Right forelimb (tissue), 1 donor: ENCODE measurements around the gene KIDINS220.

Experiments
- DNase-seq: peaks from one replicate; pipeline ENCODE4 v3.0.0-alpha.2; 2018

The KIDINS220 gene

DNA sequence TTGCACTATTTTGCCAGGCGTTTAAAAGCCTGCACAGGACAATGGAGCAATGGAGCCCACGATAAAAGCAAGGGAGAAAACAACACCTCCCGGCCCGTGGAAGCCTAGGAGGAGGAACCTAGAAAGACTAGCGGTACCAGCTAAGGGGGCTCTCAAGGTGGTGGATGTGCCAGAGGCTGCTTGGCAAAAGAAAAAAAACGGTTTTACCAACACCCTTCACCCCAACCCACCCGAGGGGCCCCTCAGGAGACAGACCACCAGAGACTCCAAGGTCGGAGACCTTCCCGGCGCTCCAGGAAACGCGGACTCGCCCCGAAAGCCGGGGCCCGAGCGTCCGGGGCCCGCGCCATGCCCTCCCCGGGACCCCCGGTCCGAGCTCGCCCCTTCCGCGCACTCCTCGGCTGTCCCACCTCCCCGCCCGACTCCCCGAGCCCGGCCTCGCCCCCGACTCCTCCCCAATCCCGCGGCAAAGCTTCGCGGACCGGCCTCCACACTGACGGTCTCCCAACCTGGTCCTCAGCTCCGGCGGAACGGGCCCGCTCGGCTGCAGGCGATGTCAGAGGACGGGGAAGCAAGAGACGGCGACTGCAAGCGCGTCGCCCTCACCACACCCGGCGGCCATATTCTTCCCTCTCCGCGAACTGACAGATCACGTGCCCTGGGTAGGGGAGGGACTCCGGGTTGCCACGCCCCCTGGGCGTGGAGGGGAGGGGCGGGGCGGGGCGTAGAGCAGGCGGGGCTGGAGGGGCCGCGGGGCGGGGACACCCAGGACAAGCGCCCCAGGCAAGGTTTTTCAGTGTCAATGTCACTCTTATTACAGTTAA is at the start of gene KIDINS220:
KIDINS220 (minus strand) TSS at position 643 of the 824 bp plus-strand sequence. CDS start 10,520 bp downstream, outside the sequence.
- DNase-seq = peak; percentile 94

DNA sequence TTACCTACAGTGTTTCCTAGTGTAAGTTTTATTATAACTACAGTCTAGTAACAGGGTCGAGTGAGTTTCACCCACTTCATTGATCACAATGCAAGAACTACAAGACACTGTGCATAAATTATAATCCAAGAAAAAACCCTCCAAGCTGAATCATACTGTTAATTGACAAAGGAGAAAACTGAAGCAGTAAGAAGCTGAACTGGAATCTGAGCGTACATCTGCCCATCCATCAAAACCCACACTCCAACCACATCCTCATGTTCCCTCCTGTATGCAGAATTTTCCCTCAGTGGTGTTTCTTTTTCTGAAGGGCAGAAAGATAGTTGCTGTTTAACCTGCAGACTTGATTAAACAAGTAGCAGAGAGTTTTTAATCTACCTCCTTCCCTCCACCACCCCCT is 49.5 kb upstream of the KIDINS220 start:
- DNase-seq = no peak

DNA sequence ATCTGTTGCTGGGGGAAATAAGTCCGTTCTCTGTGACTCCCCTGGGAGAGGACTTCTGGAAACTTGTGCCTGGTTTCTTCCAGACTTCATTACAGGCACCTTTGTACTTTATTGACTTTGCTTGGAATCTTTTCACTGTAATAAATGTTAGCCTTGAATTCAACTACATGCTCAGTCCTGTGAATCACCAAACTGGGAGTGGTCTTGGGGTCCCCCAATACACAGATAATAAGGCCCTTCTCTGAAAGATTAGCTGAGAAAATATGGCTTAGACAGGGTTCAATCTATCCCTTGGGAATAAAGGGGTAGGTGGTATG is 48.7 kb upstream of the KIDINS220 start:
- no peak for DNase-seq

DNA sequence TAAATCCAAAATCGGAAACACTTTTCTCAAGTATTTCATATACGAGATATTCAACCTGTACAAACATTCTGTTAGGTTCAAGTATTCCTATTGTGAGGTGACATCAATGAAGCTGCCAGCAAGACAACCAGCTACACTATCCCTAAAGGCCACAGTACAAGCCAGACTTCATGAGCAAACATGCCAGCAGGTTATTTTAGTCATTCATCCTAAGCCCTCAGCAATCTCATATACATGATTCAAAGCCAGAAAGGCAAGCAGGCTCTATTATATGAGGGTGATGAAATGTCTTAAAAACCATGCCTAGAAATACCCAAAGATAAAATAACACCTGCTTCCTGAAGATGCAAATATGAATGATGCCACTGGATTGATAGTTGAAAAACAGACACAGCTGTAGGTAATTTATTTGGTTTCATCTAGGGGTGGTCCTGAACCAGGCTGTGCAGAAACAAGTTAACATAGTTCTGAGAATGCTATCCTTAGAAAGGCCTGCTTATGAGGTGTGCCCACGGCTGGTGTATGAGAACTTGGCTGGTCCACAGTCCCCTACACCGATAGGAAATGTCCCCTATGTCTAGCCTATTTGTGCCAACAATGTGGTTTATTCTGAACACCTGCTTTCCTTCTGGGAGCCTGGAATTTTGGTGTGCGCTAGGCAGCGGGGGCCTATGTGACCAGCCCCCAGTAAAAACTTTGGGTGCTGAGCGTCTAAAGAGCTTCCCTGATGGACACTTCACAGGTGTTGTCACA is 48.2 kb upstream of the KIDINS220 start:
- no peak for DNase-seq

DNA sequence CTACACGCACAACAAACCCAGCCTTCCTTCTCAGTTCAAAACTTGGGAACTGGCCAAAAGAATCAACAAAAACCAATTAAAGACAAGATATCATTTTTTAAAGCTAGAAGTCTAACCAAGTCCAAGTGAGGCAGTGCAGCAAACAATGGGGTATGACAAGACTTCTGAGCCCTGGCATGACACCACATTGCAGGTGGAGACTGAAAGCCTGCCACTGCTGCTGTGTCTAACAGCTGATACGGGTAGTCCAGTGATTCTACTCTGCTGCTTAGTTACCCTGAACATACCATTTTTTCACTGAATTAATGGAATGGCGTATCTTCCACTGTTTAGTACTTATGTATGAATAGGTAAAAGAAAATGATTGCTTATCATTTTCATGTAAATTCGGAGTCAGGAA is 47.4 kb upstream of the KIDINS220 start:
- DNase-seq = no peak

DNA sequence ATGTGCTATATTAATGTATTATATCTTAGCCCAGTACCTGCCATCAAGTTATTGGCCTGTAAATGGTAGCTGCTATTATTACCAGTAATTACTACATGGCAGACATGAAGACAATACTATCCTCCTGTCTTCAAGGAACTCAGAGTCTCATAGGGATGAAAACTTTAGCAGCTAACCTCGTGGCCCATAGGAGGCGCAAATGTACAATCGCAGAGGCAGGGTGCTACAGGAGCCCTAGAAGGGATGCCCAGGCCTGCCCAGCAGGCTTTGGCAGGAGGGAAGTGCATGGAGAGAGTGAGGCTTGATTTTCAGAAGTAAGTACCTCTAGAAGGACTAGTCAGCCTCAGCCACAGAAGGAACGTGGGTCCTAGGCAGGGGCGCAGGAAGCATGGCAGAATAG is 44.7 kb upstream of the KIDINS220 start:
- no peak for DNase-seq

DNA sequence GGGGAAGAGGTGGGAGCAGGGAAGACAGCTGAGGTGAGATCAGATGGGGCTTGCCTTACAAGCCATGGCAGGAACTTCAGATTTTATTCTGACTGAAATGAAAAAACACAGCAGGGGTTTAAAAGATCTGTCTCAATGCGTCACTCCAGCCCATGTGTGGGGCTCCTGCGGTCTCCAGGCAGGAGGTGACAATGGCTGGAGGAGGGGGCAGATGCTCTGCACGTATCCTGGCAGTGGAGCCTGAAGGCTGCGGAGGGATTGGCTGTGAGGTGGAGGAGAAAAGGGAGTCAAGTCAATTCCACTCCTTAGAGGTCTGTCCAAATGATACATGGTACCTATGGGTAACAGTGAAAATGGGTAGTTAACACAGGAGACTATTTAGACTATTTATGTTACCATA is 40.5 kb upstream of the KIDINS220 start:
- no peak for DNase-seq

DNA sequence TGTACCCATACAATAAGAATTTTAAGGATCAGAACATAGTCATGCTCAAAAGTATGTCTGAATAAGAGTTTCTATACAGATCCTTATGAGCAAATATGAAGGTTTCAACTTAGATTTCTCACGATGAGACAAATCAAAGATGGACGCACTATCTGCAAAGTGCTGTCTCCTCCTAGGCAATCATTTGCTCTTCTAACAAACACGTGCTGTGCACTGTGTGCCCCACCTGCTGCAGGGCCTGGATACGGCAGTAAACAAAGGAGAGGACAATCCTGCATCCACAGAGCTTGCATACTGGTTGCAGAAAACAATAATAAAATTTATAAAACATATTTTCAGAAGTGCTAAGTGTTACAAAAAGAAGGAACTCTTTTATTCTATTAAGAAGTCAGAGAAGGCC is 39.9 kb upstream of the KIDINS220 start:
- no peak for DNase-seq

DNA sequence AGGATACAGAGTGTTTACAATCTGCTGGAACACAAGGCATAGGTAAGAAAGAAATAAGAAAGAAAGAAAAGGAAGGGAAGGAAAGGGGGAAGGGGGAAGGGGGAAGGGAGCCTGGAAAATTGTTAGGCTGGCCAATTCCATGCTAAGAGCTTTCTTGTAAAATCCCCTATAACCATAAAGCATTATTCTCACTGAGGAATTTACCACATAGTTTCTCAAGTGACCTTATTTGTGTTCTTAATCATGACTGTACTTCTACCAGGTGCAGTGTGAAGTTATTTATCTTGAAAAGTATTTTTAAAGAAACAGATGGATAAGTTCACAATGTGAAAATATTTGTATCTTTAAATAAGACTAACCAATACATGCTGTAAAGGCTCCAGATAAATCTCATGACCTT is 39.2 kb upstream of the KIDINS220 start:
- DNase-seq = no peak

DNA sequence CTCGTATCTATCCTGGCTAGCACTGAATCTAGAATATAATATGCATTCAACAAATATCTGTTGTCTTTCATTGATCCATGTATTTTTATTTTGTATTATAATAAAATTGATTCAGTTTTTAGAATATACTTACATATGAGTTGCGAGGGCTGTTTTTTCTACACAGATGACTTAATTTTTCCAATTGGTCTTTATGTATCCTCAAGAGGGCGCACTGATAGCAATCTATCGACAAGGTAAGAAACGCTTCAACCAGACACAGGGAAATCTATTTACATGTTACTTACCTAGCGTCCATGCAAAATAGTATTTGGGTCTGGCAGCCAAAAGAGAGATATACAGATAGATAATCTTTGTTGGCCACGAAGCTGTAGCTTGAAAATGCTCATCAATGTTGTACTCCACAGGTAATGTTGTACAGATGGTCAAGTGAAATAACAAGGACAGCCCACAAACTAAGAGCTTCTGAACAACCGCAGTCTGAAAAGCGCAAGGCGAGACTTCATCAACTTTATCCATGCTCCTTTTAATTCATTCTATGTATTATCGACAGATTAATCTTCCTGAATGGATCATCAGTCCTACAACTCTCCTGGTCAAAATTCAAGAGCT is 35.5 kb upstream of the KIDINS220 start:
- no peak for DNase-seq

DNA sequence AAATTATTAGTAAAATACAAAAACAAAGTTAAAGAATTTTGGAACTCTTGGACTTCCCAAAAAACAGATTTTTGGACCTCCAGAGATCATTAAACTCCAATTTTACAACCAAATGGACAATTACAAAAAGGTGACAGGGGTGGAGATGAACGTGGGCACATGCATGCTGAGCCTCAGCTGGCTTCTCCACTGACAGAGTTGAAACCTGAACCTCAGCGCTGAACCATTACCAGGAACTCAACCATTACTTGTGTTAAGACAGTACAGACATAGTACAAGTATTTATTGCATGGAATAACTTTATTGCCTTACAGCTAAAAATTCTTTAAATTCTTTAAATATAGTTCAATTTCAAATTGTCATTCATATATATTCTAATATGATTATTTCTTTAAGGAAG is 33.0 kb upstream of the KIDINS220 start:
- DNase-seq = no peak

DNA sequence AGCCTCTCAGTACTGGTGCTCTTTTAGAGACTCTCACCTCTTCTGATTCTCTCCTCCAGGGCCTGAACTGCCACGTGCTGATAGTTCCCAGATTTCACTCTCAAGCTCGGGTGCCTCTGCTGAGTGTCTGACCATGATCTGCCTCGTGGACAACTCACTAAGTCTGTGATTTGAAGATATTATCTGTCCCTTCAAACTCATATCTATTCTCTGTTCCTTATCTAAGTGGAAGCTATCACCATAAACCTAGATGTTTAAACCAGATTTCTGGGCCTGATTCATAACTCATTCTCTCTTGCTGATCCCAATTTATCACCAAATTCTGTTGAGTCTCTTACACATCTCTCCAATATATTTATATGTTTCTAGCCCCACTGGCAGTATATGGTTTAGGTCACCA is 29.9 kb upstream of the KIDINS220 start:
- DNase-seq = no peak

DNA sequence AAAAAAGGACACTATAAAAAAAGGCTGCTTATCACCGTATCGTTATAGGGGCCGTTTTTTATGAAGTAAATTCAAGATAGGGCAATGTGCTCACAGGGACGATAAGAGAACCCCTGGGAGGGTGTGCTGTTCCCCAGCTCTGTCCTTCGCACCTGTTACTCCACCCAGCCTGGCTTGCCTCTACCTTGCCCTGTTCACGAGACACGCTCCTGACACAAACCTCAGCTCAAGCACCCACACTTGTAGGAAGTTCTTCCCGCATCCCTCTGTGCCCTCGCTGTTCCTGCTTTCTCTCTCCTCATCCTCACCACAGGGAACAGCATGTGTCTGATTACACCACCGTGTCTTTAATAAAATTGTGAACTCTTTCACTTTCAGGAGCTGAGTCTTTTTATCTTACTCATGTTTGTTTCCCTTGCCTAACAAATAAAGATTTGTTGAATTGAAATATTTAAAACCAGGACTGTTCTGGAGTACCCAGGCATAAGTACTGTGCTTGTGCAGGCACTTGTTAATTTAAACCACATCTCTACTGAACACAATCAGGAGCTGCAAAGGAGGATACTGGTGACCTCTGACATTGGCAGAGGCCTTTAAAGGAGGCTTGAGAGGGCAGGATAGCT is 26.0 kb upstream of the KIDINS220 start:
- DNase-seq = no peak

DNA sequence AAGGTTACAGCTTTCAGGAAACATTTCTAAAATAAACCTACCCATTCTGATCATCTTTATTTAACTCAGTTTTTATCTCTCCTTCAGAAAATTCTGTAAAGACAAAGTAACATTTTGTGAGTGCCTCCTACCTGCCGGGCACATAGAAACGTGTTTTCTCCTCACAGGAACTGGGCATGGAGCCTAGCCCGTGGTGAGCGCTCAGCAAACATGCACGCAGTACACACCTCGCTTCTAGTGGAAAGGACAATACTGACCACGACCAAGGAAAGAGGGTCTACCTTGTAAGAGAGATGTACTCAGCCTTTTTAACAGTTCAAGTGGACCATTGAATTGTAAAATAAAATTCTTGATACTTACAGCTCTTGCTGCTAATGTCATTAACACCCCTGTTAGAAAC is 24.8 kb upstream of the KIDINS220 start:
- DNase-seq = no peak

DNA sequence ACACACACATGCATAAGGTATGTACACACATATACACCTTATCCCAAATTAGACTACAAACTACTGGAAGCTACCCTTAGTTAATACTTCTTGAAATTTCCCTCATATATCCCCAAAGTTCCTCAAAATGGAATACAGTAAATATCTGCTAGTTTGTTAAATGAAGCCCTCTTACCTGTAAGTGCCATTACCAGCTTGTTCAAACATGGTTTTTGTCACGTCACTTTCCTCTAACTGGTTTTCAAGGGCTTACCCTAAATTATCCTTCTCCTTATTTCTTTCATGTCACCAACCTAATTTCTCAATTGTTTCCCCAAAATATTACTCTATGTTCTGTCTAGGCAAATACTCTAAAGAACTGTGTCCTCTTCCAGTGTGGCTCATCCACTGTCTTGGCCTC is 24.4 kb upstream of the KIDINS220 start:
- DNase-seq = no peak

DNA sequence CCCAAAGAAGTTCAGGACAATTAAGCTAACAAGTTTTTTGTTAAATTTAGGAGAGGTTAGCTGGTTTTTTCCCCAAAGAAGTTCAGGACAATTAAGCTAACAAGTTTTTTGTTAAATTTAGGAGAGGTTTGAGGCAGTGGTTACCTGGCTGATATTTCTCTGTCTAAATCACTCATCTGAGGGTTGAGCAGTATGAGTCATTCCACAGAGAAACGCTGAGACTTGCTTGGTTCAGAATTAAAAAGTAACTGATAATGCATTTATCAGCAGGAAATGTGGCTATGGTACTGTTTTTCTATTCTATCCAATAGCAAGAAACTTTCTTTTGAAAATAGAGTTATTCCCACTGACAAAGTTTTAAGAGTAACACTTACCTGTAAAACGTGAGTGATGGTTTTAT is 22.8 kb upstream of the KIDINS220 start:
- DNase-seq = no peak

DNA sequence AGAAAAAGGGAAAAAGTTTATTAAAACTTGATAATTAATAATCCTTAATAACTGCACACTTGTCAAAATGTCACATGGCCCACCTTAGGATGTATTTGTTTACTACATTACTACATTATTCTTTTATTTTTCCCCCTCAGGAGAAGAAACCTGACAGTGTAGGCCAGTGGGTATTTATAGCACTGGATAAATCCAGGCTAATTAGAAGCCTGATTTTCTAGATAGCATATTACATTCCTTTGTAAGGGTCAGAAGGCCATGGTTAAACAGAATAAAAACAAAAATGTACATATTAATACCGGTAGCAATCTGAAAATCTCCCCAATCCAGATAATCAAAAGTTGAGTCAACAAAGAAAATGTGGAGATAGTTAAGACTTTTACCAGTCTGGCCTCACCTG is 21.5 kb upstream of the KIDINS220 start:
- no peak for DNase-seq

DNA sequence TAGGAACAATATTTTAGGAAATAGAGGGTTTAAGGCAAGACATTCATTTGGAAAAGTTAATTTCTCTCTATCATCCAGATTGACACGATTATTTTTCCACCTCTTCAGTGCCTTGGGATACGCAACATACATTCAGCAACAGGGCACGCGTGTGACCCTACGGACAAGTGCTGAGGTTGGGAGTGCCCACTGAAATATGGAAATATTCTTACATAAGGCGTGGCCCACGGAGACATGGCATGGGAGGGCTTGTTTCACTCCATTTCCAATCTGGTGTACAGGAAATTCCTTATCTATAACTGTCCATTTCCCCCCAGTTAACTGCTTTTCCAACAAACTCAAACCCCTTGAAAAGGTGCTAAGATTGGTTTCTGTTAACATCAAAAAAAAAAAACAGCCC is 20.9 kb upstream of the KIDINS220 start:
- DNase-seq = no peak

DNA sequence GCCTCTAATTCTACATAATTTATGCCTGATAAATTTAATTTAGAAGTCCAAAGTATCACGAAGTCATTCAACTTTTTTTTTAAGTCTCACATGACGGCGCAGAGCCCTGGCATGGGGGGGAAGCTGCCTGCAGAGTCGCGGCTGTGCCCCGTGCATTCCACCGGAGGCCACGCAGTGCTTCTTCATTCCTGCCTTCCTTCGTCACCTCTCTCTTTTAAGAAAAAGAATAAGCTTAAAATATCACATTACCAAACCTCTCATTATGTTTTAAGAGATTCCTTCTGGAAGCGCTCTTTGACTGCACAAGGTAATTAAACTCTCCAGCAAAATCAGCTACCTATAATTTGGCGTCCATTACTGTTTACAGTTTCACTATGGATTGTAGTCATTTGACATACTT is 20.3 kb upstream of the KIDINS220 start:
- DNase-seq = no peak

DNA sequence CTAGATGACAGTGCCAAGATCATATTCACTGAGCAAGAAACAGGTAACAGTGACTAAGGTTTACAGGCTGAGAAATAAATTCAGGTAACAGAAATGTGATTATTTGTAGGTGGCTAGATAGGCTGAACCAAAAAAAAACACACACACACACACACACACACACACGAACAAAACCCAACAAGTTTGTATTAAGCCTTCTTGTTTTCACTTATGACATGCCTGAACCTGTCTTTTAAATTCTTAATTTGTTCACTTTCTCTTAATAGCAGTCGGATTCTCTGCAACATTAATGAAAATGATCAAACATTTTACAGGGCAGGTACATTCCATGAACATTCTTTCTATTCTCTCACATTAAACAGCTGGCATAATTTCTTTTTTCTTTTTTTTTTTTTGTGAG is 18.8 kb upstream of the KIDINS220 start:
- DNase-seq = no peak

DNA sequence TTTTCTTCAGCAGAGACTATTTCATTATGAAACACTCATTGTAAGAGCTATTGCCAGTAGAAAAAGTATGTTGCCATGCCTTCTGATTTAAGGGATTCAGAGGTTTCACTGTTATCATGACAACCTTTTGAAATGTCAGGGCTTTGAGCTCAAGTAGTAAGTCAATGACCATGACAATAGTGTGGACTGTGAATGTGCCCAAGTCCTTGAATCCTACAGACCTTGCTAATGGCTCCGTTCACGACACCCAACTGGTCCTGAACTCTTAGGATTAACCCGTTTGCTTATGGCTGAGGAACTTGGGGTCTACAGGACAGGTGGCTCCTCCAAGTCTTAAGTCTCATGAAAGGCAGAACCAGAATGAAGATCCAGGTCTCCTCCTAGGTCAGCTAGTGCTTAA is 17.6 kb upstream of the KIDINS220 start:
- DNase-seq = no peak

DNA sequence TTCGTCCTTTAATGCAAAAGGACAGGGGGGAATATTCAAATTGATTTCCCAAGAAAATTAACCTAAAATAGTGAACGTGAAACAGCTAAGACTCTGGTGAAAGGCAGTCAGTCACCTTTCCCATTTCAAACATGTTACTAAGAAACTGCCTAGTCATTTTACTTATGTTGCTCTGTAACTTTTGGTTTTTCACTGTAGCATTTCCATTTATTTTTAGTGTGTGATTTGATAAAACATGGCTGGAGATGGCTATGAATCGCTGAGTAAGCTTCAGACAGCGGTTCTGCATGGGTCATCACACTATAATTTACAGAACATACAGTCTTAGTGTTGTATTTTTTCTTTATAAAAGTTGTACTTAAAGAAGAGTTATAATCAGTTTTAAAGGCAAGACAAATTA is 16.0 kb upstream of the KIDINS220 start:
- DNase-seq = no peak

DNA sequence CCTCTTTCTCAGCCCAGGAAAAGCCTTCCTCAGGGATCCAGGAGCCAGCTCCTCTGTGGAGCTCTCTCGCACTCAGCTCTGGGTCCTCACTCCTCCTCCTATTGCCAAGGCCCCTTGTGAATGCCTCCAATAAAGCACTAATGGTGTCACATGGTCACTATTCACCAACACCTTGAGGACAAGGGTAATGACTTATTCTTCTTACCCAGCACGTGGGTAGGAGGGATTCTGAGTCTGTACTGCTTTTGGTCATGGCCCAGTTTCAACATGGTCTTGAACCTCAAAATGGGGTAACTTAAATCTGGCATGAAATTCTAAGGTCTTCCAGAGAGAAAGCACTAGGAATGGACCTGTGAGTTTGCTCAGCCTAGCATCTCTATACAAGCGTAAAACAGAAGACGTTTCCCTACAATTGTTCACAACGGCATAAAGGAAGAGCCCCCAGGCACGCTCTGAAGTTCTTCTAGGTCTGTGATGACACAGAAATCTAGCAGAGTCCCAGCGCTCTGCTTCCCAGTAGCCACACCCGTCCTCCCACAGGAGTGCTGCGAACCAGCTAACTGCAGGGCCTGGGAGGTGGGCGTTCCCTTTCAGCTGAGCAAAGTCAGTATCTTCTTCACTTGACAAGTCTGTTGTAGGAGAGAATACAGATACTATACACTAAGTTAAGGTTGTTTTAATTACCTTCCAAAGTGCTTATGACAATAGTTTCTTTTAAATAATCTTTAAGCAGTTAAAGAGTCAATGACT is 14.6 kb upstream of the KIDINS220 start:
- no peak for DNase-seq
